ENCODE data around the gene CCDC47.
"Not testable (repeated sequence)": the region's sequence is repeated elsewhere in the genome, so short reads cannot be mapped to it uniquely, and the experiment has no call there.

CCDC47 gene

GRCh38 chr17:63804328-63804727, 30.9 kb upstream of the CCDC47 start:
- Mint-ChIP-seq H3K4me3 (no peak overlapping the region), H3K36me3 (ENCODE audit: low read depth) (peaks cover 67% of the 10 kb centered on the region), H3K9me3 (no peaks in the 10 kb centered on the region), H3K4me1 (no peaks in the 10 kb centered on the region), H3K27me3 (ENCODE audit: low read depth) (no peaks in the 10 kb centered on the region), H3K27ac (no peak overlapping the region)
- TF ChIP-seq CTCF (IDR thresholded peaks at IDR 0.05; ENCODE audit: unreplicated experiment in 3 of 3): no peak

GRCh38 chr17:63800783-63801182, 27.4 kb upstream of the CCDC47 start:
- Mint-ChIP-seq H3K4me3 (no peak overlapping the region), H3K9me3 (no peaks in the 10 kb centered on the region), H3K27me3 (ENCODE audit: low read depth) (no peaks in the 10 kb centered on the region), H3K27ac (no peak overlapping the region), H3K4me1 (no peaks in the 10 kb centered on the region), H3K36me3 (ENCODE audit: low read depth) (peaks cover 66% of the 10 kb centered on the region)
- no peak for TF ChIP-seq CTCF (IDR thresholded peaks at IDR 0.05; ENCODE audit: unreplicated experiment in 3 of 3)

- Mint-ChIP-seq H3K4me1 (no peaks in the 10 kb centered on the region), H3K27me3 (ENCODE audit: low read depth) (no peaks in the 10 kb centered on the region), H3K4me3 (no peak overlapping the region), H3K36me3 (ENCODE audit: low read depth) (peaks cover 72% of the 10 kb centered on the region), H3K27ac (no peak overlapping the region), H3K9me3 (no peaks in the 10 kb centered on the region)
- TF ChIP-seq CTCF (IDR thresholded peaks at IDR 0.05; ENCODE audit: unreplicated experiment in 3 of 3): no peak
Measured at GRCh38 chr17:63798572-63799106, 25.2 kb upstream of the CCDC47 start.

GRCh38 chr17:63796375-63796774, 23.0 kb upstream of the CCDC47 start:
- H3K4me1 Mint-ChIP-seq; H3K27ac Mint-ChIP-seq; H3K4me3 Mint-ChIP-seq; H3K9me3 Mint-ChIP-seq; H3K27me3 Mint-ChIP-seq (ENCODE audit: low read depth): not testable (repeated sequence)
- peaks cover 78% of the 10 kb centered on the region for H3K36me3 Mint-ChIP-seq (ENCODE audit: low read depth)

- Mint-ChIP-seq H3K27me3 (ENCODE audit: low read depth) (no peaks in the 10 kb centered on the region), H3K4me1 (no peaks in the 10 kb centered on the region), H3K36me3 (ENCODE audit: low read depth) (peaks cover 60% of the 10 kb centered on the region), H3K9me3 (no peaks in the 10 kb centered on the region), H3K4me3 (no peak overlapping the region), H3K27ac (no peak overlapping the region)
- TF ChIP-seq CTCF (IDR thresholded peaks at IDR 0.05; ENCODE audit: unreplicated experiment in 3 of 3): no peak
Measured at GRCh38 chr17:63792055-63792729, 18.8 kb upstream of the CCDC47 start.

GRCh38 chr17:63790057-63790456, 16.7 kb upstream of the CCDC47 start:
- Mint-ChIP-seq H3K27ac (no peak overlapping the region), H3K4me1 (no peaks in the 10 kb centered on the region), H3K36me3 (ENCODE audit: low read depth) (peaks cover 47% of the 10 kb centered on the region), H3K4me3 (no peak overlapping the region), H3K9me3 (no peaks in the 10 kb centered on the region), H3K27me3 (ENCODE audit: low read depth) (no peaks in the 10 kb centered on the region)
- no peak for TF ChIP-seq CTCF (IDR thresholded peaks at IDR 0.05; ENCODE audit: unreplicated experiment in 3 of 3)
